Stomach (tissue), 4 donors: ENCODE data around the gene LIN28B.

Experiments
- CTCF ChIP-seq, 7 experiments: fragments of 450-650 bp in 4 of 7; fragments of 200-600 bp in 3 of 7; sonication (generic) in 3 of 7; IDR thresholded peaks; one replicate each; pipeline ENCODE4 v1.5.1; 2016 to 2019; ENCODE audit warnings: antibody characterized with exemption in 7 of 7, control low read depth in 2 of 7, mild to moderate bottlenecking in 1 of 7
- POLR2A ChIP-seq, 4 donors: fragments of 450-650 bp; IDR thresholded peaks; one replicate each; pipeline ENCODE4 v1.6.1; 2016; ENCODE audit warnings: antibody characterized with exemption in 4 of 4, control low read depth in 2 of 4, mild to moderate bottlenecking in 1 of 4, moderate library complexity in 1 of 4
- POLR2AphosphoS5 ChIP-seq, 3 donors: sonication (generic); formaldehyde crosslinking; IDR thresholded peaks; one replicate each; pipeline ENCODE4 v1.6.1; 2016; ENCODE audit warnings: antibody characterized with exemption in 3 of 3

DNA sequence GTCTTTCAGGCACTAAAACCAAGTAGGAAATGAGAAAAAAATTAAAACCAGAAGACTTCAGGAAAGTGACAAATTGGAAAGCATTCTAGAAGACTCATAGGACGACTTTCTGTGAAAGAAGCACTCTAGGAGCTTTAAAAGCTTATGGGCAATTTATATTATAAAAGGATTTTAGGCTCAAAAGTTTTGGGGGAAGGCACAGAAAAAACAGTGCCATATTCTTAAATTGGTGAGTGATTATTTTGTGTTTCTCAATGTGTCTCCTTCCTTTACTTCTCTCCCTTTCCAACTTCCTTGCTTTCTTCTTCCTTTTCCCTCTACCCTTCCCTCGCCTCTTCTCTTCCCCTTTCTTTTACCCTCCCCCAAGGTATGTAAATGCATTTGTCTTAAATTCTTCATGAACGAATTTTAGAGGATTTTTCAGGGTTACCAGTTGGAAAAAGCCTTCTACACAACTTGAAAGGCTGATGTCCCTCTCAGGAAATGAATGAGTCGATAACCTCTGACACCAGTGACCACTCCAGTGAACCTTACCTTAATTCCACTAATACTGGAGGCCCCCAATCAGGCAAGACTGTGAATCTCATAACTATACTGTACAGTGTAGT lies 2.6 kb upstream of the LIN28B start:
- no peak for TF ChIP-seq POLR2AphosphoS5 (IDR thresholded peaks at IDR 0.05)
- no peak for TF ChIP-seq POLR2A (IDR thresholded peaks at IDR 0.05)
- no peak for TF ChIP-seq CTCF (IDR thresholded peaks at IDR 0.05)
